Colonic mucosa (tissue), 4 donors: ENCODE measurements around the gene NEURL2. TPM values are rescaled to one million over a fixed set of nuclear protein-coding genes. Genes with fewer than 3 reads are reported as not detected.

Source experiments
- DNase-seq: peaks from one replicate; pipeline ENCODE4 v3.0.0-alpha.2; 2020
- H3K27ac ChIP-seq: fragments of 200-600 bp; one replicate; pipeline ENCODE4 v1.8.0; 2021
- H3K27me3 ChIP-seq: fragments of 200-600 bp; one replicate; pipeline ENCODE4 v1.8.0; 2021
- H3K36me3 ChIP-seq: fragments of 200-600 bp; one replicate; pipeline ENCODE4 v1.8.0; 2021
- H3K4me1 ChIP-seq: fragments of 200-600 bp; one replicate; pipeline ENCODE4 v1.8.0; 2021; ENCODE audit warnings: mild to moderate bottlenecking
- H3K4me3 ChIP-seq: fragments of 200-600 bp; one replicate; pipeline ENCODE4 v1.8.0; 2021
- H3K9ac ChIP-seq, 2 donors: one replicate each; pipeline ENCODE4 v1.7.0; 2013; ENCODE audit warnings: control low read depth in 2 of 2, low read depth in 2 of 2, low read length in 2 of 2
- H3K9me3 ChIP-seq: fragments of 200-600 bp; one replicate; pipeline ENCODE4 v1.8.0; 2021
- CTCF ChIP-seq: fragments of 200-600 bp; IDR thresholded peaks from one replicate; pipeline ENCODE4 v1.8.0; 2022; ENCODE audit warnings: antibody characterized with exemption, mild to moderate bottlenecking
- intact Hi-C: fragments of 100-400 bp; cut with DNase I; formaldehyde crosslinking; loops from one replicate; pipeline ENCODE4 v1.14.1; 2022
- total RNA-seq, 2 donors: library from RNA; stranded (reverse); fragmentation: NEBNext Ultra II Directional in 1 of 2; extraction: Animal tissue kit (Norgen Biotek cat#: 25700) in 1 of 2; gene quantifications; one replicate each; pipeline ENCODE4 v1.2.1, GENCODE V29; 2021
- donor health status: healthy.
- donor health status: DM: no; HTN: no; CAD: no.
- donor health status: DM: no; HTN: no; CAD: no.

Gene NEURL2
- total RNA-seq, 2 donors from 2014 or later = 3.5 to 4.0 TPM

DNA sequence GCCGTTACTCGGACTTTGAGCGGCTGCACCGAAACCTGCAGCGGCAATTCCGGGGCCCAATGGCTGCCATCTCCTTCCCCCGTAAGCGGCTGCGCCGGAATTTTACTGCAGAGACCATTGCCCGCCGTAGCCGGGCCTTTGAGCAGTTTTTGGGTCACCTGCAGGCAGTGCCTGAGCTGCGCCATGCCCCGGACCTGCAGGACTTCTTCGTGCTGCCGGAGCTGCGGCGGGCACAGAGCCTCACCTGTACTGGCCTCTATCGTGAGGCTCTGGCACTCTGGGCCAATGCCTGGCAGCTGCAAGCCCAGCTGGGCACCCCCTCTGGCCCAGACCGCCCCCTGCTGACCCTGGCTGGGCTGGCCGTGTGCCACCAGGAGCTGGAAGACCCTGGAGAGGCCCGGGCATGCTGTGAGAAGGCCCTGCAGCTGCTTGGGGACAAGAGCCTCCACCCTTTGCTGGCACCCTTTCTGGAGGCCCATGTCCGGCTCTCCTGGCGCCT, 50.3 kb downstream of the NEURL2 start:
- Histone ChIP-seq H3K27me3 (no peaks in the 10 kb centered on the region), H3K4me3 (no peak overlapping the region), H3K4me1 (no peaks in the 10 kb centered on the region), H3K9ac (no peak overlapping the region), H3K27ac (no peak overlapping the region), H3K36me3 (no peaks in the 10 kb centered on the region), H3K9me3 (no peaks in the 10 kb centered on the region)
- intact Hi-C loops = no loop called here
- DNase-seq = no peak
- no peak for TF ChIP-seq CTCF

Other genes with a start within 250 kb of the NEURL2 start
- not detected for gene WFDC11, start 221.0 kb downstream of the NEURL2 start, total RNA-seq
- gene WFDC13, start 189.2 kb downstream of the NEURL2 start, total RNA-seq = not detected
- gene WFDC10B, start 186.2 kb downstream of the NEURL2 start, total RNA-seq = not detected
- gene SPINT4, start 168.9 kb downstream of the NEURL2 start, total RNA-seq = not detected
- 10 to 100 TPM in 1 of 2 donors, 1 to 10 TPM in 1; 2.5 to 15.6 TPM for gene WFDC3, start 99.3 kb downstream of the NEURL2 start, total RNA-seq
- gene DNTTIP1, start 99.3 kb downstream of the NEURL2 start, total RNA-seq = 10 to 100 TPM; 41.5 to 96.5 TPM
- gene UBE2C, start 78.6 kb downstream of the NEURL2 start, total RNA-seq = 100 to 1,000 TPM in 1 of 2 donors, 10 to 100 TPM in 1; 23.7 to 117 TPM
- 1 to 10 TPM; 2.9 to 3.8 TPM for gene TNNC2, start 63.9 kb downstream of the NEURL2 start, total RNA-seq
- 10 to 100 TPM; 11.2 to 12.6 TPM for gene SNX21, start 57.4 kb downstream of the NEURL2 start, total RNA-seq
- gene ACOT8, start 33.8 kb downstream of the NEURL2 start, total RNA-seq = 10 to 100 TPM; 49.8 to 58.5 TPM
- gene ZSWIM3, start 33.6 kb downstream of the NEURL2 start, total RNA-seq = 1 to 10 TPM; 4.6 to 5.2 TPM
- 10 to 100 TPM; 13.3 to 13.4 TPM for gene ZSWIM1, start 10.0 kb downstream of the NEURL2 start, total RNA-seq
- gene SPATA25, start 3.6 kb downstream of the NEURL2 start, total RNA-seq = 1 to 10 TPM; 1.5 TPM
- 100 to 1,000 TPM; 273 to 366 TPM for gene CTSA, start 127 bp upstream of the NEURL2 start, total RNA-seq
- gene PLTP, start 20.9 kb upstream of the NEURL2 start, total RNA-seq = 10 to 100 TPM; 17.4 to 36.2 TPM
- 10 to 100 TPM; 28.9 to 33.6 TPM for gene PCIF1, start 43.5 kb upstream of the NEURL2 start, total RNA-seq
- 10 to 100 TPM; 11.3 to 22.1 TPM for gene ZNF335, start 81.0 kb upstream of the NEURL2 start, total RNA-seq
- gene MMP9, start 117.7 kb upstream of the NEURL2 start, total RNA-seq = 1 to 10 TPM; 1.3 to 4.0 TPM
- gene SLC12A5, start 138.0 kb upstream of the NEURL2 start, total RNA-seq = under 1 TPM in 1 of 2 donors, not detected in 1; 0.96 TPM
- gene NCOA5, start 198.8 kb upstream of the NEURL2 start, total RNA-seq = 10 to 100 TPM; 20.4 to 32.1 TPM
- gene CD40, start 227.1 kb upstream of the NEURL2 start, total RNA-seq = 1 to 10 TPM; 2.8 to 4.4 TPM